AG09319 (cell line): Measurements from ENCODE around the gene STXBP5L.

ENCODE experiments used
- DNase-seq: peaks from one replicate; pipeline ENCODE4 v3.0.0-alpha.2; 2010; ENCODE audit warnings: low read depth; ENCODE audit errors: extremely low read depth
- TF ChIP-seq, protein P1 (sequence below): IDR thresholded peaks from 2 replicates; pipeline ENCODE4 v1.5.1; 2011; ENCODE audit warnings: low read depth, mild to moderate bottlenecking, inconsistent platforms, low read length, moderate library complexity

STXBP5L gene

DNA sequence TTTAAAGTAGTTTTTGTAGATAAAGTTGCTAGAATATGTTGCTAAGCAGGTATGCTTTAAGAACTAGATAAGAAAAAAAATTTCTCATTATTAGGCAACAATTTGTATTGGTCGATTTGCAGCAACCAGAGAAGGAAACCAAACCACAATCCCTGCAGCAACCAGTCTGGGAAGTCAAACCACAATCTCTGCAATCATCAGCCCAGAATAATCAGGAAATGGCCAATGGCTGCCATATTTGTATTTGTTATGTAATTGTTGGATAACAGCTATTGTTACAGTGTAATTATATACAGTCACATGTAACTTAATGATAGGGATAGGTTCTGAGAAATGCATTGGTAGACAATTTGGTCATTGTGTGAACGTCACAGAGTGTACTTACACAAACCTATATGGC lies 23.6 kb downstream of the STXBP5L start:
- TF ChIP-seq, protein P1, sequence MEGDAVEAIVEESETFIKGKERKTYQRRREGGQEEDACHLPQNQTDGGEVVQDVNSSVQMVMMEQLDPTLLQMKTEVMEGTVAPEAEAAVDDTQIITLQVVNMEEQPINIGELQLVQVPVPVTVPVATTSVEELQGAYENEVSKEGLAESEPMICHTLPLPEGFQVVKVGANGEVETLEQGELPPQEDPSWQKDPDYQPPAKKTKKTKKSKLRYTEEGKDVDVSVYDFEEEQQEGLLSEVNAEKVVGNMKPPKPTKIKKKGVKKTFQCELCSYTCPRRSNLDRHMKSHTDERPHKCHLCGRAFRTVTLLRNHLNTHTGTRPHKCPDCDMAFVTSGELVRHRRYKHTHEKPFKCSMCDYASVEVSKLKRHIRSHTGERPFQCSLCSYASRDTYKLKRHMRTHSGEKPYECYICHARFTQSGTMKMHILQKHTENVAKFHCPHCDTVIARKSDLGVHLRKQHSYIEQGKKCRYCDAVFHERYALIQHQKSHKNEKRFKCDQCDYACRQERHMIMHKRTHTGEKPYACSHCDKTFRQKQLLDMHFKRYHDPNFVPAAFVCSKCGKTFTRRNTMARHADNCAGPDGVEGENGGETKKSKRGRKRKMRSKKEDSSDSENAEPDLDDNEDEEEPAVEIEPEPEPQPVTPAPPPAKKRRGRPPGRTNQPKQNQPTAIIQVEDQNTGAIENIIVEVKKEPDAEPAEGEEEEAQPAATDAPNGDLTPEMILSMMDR = no peak
- no peak for DNase-seq

DNA sequence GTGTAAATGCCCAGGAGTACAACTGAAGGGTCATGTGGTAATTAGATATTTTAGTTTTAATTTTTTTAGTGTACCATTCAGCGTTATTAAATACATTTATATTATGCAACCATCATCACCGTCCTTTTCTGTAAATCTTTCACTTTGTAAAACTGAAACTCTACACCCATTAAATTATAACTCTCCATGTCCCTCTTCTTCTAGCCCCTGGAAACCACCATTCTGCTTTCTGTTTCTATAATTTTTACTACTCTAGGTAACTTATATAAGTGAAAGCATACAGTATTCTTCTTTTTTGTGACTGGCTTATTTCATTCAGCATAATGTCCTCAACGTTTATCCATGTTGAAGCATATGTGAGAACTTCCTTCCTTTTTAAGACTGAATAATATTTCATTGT lies 48.1 kb downstream of the STXBP5L start:
- DNase-seq = no peak
- TF ChIP-seq, protein P1 = no peak

DNA sequence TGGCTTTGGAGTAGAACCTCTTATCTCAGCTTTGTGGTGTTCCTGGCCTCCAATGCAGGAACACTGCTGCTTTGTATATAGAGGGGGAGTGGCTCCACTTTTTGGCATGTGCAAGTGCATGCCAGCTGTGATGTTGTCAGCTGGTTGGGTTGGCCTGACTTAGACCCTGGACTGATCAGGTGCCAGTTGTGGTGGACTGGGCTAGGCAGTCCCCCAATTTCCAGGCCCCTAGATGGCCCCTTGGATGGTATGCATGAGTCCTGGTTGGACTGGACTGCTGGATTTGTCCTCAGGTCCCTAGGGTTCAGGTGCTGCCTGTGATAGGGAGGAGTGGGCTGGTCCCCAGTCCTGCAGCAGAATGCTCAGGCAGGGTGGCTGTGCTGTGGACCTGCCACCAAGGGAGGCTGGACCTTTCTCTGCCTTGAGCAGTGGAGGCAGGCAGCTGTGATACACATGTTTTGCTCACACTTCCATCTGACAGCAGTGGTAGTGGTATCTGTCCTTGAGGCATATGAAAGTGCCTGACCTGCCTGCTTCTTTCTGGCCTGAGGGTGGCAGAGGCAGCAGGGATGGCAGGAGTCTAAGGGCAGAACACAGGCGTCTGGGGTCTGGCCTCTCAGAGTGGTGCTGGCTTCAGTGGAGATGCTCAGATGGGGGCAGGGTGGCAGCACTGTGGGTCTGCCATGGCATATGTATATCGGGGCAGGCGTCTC lies 74.8 kb downstream of the STXBP5L start:
- TF ChIP-seq, protein P1 = no peak
- no peak for DNase-seq

DNA sequence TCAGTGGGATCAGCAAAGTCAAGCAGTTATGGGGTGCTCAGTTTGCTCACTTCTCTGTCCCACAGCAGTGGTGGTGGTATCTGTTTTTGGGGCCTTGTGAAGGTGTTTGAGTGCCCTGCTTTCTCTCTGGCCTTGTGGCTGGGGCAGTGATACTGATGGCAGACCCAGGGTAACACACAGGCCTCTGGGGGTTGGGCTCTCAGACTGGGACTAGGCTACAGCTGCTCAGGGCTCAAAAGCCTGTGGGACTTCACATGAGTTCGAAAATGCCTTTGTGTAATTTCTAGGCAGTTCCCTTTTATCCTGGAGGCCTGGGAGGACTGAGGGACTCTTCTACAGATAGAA lies 75.3 kb downstream of the STXBP5L start:
- TF ChIP-seq, protein P1 = no peak

DNA sequence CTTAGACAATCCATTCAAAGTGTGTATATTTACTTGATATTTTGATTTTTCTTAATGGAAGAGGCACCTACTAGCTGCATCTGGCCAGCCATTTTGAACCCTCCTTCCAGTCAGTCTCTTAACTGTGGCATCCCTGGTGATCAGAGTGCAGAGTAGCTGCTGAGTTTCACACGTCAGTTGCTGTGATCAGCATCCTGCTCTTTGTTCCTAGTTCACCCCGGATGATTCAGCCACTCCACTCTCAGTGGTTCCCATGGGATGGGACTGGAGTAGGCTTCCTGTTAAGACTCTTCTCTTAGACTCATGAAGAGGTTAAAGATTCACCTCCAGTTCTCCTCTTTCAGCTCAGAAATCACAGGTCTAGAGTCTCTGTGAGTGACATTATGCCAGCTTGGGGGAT lies 75.8 kb downstream of the STXBP5L start:
- TF ChIP-seq, protein P1 = no peak
- no peak for DNase-seq

More for the DNA sequence above, 75.3 kb downstream of the STXBP5L start:
- DNase-seq = no peak

DNA sequence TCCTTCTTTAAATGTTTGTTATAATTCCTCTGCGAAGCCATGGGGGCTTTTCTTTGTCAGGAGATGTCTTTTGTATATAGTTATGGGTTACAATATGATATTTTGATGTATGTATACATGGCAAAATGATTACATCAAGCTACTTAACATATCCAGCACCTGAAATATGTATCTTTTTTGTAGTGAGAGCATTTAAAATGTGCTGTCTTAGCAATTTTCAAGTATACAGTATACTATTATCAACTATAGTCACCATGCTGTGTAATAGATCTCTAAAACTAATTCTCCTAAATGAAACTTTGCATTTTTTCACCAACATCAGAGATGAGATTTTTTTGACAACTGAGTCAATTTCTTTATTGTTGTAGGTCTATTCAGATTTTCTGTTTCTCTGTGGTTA lies 77.2 kb downstream of the STXBP5L start:
- DNase-seq = no peak
- TF ChIP-seq, protein P1 = no peak

DNA sequence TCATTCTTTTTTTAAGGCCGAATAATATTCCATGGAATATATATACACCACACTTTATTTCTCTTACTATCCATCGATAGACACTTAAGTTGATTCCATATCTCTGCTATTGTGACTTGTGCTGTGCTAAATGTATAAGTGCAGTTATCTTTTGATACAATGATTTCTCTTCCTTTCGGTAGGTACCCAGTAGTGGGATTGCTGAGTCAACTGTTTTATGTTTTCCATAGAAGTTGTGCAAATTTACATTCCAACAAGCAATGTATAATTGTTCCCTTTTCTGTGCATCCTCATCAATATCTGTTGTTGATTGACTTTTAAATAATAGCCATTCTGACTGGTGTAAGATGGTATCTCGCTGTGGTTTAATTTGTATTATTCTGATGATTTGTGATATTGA lies 81.0 kb downstream of the STXBP5L start:
- TF ChIP-seq, protein P1 = no peak
- DNase-seq = no peak
